ENCODE results near the gene NCBP2L.

NCBP2L gene

GRCh38 chrX:107752714-107753113 is 24.8 kb upstream of the NCBP2L start:
- Histone ChIP-seq H3K9me3 (ENCODE audit: insufficient read depth, low read depth, low read length) (no peaks in the 10 kb centered on the region), H3K27me3 (ENCODE audit: insufficient read depth, low read length, poor library complexity, severe bottlenecking) (no peaks in the 10 kb centered on the region), H3K4me2 (ENCODE audit: low read depth, low read length, poor library complexity, severe bottlenecking) (no peak overlapping the region), H4K20me1 (ENCODE audit: insufficient read depth, low read length, poor library complexity, severe bottlenecking) (no peaks in the 10 kb centered on the region), H3K36me3 (ENCODE audit: insufficient read depth, low read length) (no peaks in the 10 kb centered on the region; the same call in 1 of the 2 replicates), H3K9ac (ENCODE audit: low read depth, low read length, poor library complexity, severe bottlenecking) (no peak overlapping the region), H3K79me2 (ENCODE audit: insufficient read depth, low read length) (no peaks in the 10 kb centered on the region), H3K9me2 (replicated peaks; ENCODE audit: low read depth, low read length) (no peaks in the 10 kb centered on the region), H3K4me3 (ENCODE audit: low read length, poor library complexity, severe bottlenecking) (no peak overlapping the region), H2AFZ (ENCODE audit: low read length) (no peak overlapping the region), H3F3A (ENCODE audit: low read depth) (no peaks in the 10 kb centered on the region), H3K4me1 (ENCODE audit: insufficient read depth, low read length, poor library complexity, severe bottlenecking) (peaks cover 7% of the 10 kb centered on the region)
- TF ChIP-seq, protein P1, sequence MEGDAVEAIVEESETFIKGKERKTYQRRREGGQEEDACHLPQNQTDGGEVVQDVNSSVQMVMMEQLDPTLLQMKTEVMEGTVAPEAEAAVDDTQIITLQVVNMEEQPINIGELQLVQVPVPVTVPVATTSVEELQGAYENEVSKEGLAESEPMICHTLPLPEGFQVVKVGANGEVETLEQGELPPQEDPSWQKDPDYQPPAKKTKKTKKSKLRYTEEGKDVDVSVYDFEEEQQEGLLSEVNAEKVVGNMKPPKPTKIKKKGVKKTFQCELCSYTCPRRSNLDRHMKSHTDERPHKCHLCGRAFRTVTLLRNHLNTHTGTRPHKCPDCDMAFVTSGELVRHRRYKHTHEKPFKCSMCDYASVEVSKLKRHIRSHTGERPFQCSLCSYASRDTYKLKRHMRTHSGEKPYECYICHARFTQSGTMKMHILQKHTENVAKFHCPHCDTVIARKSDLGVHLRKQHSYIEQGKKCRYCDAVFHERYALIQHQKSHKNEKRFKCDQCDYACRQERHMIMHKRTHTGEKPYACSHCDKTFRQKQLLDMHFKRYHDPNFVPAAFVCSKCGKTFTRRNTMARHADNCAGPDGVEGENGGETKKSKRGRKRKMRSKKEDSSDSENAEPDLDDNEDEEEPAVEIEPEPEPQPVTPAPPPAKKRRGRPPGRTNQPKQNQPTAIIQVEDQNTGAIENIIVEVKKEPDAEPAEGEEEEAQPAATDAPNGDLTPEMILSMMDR (conservative IDR thresholded peaks at IDR 0.05; ENCODE audit: low read length), result no peak
- no peak for TF ChIP-seq EZH2phosphoT487 (IDR thresholded peaks at IDR 0.05; ENCODE audit: borderline replicate concordance)

DNA sequence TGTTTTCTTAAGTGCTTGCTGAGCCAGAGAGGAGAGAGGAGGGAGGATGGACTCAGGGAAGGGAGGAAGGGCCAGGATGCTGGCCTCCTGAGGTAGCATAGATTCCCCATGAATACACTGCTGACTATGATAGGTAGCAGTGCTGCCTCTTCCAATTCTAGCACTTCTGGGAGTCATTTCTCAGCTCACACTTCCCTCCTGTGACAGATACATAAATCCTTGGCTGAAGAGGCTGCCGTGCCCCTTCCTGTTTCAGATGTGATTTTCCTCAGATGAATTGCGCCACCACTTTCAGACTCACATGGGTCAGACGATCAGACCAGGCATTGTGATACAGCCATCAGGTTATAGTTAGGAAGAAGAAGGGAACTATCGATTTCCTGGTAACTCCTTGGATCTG is 24.3 kb upstream of the NCBP2L start:
- Histone ChIP-seq H3K36me3 (ENCODE audit: insufficient read depth, low read length) (no peaks in the 10 kb centered on the region), H3K4me3 (ENCODE audit: low read length, poor library complexity, severe bottlenecking) (no peak overlapping the region), H3K27me3 (ENCODE audit: insufficient read depth, low read length, poor library complexity, severe bottlenecking) (no peaks in the 10 kb centered on the region), H3K9me3 (ENCODE audit: insufficient read depth, low read depth, low read length) (no peaks in the 10 kb centered on the region), H3K4me1 (ENCODE audit: insufficient read depth, low read length, poor library complexity, severe bottlenecking) (peaks cover 7% of the 10 kb centered on the region), H3K4me2 (ENCODE audit: low read depth, low read length, poor library complexity, severe bottlenecking) (no peak overlapping the region), H3F3A (ENCODE audit: low read depth) (no peaks in the 10 kb centered on the region), H4K20me1 (ENCODE audit: insufficient read depth, low read length, poor library complexity, severe bottlenecking) (no peaks in the 10 kb centered on the region), H3K9me2 (replicated peaks; ENCODE audit: low read depth, low read length) (no peaks in the 10 kb centered on the region), H3K9ac (ENCODE audit: low read depth, low read length, poor library complexity, severe bottlenecking) (no peak overlapping the region), H2AFZ (ENCODE audit: low read length) (no peak overlapping the region), H3K79me2 (ENCODE audit: insufficient read depth, low read length) (no peaks in the 10 kb centered on the region)
- no peak for TF ChIP-seq EZH2phosphoT487 (IDR thresholded peaks at IDR 0.05; ENCODE audit: borderline replicate concordance)
- TF ChIP-seq, protein P1 (conservative IDR thresholded peaks at IDR 0.05; ENCODE audit: low read length), result no peak

DNA sequence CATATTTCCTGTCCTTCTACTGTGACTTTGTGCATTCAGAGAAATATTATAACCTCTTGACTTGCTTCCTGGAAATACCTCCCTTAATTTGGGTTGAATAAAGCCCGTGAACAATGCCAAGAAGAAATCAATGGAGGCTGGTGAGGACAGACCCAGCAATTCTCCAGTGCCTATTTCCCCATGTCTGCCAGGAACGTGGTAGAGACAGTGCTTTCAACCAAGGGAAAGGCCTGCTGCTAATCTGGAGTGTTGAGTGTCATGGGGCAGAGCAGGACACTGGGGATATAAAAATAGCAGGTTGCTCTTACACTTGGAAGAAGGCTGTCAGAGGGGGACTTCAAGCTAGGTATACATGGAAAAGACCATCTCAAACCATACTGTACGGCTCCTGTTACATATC is 21.8 kb upstream of the NCBP2L start:
- Histone ChIP-seq H3K4me3 (ENCODE audit: low read length, poor library complexity, severe bottlenecking) (no peak overlapping the region), H3K79me2 (ENCODE audit: insufficient read depth, low read length) (no peaks in the 10 kb centered on the region), H3K36me3 (ENCODE audit: insufficient read depth, low read length) (0 out of 2 replicates have a peak, but pooled peaks cover 6% of the 10 kb centered on the region), H3K4me1 (ENCODE audit: insufficient read depth, low read length, poor library complexity, severe bottlenecking) (peaks cover 7% of the 10 kb centered on the region), H3K9me2 (replicated peaks; ENCODE audit: low read depth, low read length) (no peaks in the 10 kb centered on the region), H3K27me3 (ENCODE audit: insufficient read depth, low read length, poor library complexity, severe bottlenecking) (no peaks in the 10 kb centered on the region), H3K4me2 (ENCODE audit: low read depth, low read length, poor library complexity, severe bottlenecking) (no peak overlapping the region), H3K9me3 (ENCODE audit: insufficient read depth, low read depth, low read length) (no peaks in the 10 kb centered on the region), H3F3A (ENCODE audit: low read depth) (no peaks in the 10 kb centered on the region), H3K9ac (ENCODE audit: low read depth, low read length, poor library complexity, severe bottlenecking) (no peak overlapping the region), H2AFZ (ENCODE audit: low read length) (no peak overlapping the region), H4K20me1 (ENCODE audit: insufficient read depth, low read length, poor library complexity, severe bottlenecking) (no peaks in the 10 kb centered on the region)
- no peak for TF ChIP-seq EZH2phosphoT487 (IDR thresholded peaks at IDR 0.05; ENCODE audit: borderline replicate concordance)
- TF ChIP-seq, protein P1 (conservative IDR thresholded peaks at IDR 0.05; ENCODE audit: low read length), result no peak

Data from Loucy (cell line).